NB4 (cell line): ENCODE results near the gene LILRA2.

Experiments used
- MYC ChIP-seq: IDR thresholded peaks from 2 replicates; pipeline ENCODE4 v1.6.1; 2011; ENCODE audit warnings: low read depth, low read length
- POLR2A ChIP-seq: IDR thresholded peaks from 2 replicates; pipeline ENCODE4 v1.6.1; 2011; ENCODE audit warnings: mild to moderate bottlenecking; ENCODE audit not compliant: insufficient read length; ENCODE audit errors: extremely low read depth
- TF ChIP-seq, protein P1 (sequence below): IDR thresholded peaks from one replicate; pipeline ENCODE4 v1.5.1; 2012; ENCODE audit warnings: low read depth, low read length
- TF ChIP-seq, protein P2 (sequence below): IDR thresholded peaks from 2 replicates; pipeline ENCODE4 v1.6.1; 2011; ENCODE audit warnings: low read depth, low read length

DNA sequence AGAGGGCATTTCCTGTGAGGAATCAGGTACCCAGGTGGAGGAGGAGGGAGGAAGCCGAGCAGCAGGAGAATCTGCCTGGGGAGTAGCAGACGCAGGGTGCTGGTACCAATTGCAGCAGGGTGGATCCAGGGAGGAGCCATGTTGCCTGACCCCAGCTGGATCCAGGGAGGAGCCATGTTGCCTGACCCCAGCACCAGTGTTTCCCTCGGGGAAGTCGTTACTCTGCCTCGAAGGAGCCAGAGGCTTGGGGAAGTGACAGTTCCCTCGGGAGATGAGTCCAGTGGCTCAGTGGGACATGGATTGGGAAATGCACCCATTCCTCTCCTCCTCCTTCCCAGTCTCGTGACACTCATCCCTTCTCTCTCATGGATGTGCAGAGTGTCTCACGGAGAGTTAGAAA, 39.4 kb upstream of the LILRA2 start:
- TF ChIP-seq, protein P1, sequence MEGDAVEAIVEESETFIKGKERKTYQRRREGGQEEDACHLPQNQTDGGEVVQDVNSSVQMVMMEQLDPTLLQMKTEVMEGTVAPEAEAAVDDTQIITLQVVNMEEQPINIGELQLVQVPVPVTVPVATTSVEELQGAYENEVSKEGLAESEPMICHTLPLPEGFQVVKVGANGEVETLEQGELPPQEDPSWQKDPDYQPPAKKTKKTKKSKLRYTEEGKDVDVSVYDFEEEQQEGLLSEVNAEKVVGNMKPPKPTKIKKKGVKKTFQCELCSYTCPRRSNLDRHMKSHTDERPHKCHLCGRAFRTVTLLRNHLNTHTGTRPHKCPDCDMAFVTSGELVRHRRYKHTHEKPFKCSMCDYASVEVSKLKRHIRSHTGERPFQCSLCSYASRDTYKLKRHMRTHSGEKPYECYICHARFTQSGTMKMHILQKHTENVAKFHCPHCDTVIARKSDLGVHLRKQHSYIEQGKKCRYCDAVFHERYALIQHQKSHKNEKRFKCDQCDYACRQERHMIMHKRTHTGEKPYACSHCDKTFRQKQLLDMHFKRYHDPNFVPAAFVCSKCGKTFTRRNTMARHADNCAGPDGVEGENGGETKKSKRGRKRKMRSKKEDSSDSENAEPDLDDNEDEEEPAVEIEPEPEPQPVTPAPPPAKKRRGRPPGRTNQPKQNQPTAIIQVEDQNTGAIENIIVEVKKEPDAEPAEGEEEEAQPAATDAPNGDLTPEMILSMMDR, result no peak
- TF ChIP-seq POLR2A (no peak), MYC (no peak)
- TF ChIP-seq, protein P2, sequence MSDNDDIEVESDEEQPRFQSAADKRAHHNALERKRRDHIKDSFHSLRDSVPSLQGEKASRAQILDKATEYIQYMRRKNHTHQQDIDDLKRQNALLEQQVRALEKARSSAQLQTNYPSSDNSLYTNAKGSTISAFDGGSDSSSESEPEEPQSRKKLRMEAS, result no peak
